NCI-H748 treated with DMSO at 0.1 percent for 48 hours (cell line): ENCODE results near the gene TPP1.
A peak's percentile ranks its signal among the peaks of the same experiment; 100 is the strongest.

Experiments
- DNase-seq: peaks from one replicate; lab custom pipeline; 2025; lab: John Stamatoyannopoulos, UW

TPP1 gene

GRCh38 chr11:6627762-6628241, 8.6 kb upstream of the TPP1 start:
- no peak for DNase-seq

DNA sequence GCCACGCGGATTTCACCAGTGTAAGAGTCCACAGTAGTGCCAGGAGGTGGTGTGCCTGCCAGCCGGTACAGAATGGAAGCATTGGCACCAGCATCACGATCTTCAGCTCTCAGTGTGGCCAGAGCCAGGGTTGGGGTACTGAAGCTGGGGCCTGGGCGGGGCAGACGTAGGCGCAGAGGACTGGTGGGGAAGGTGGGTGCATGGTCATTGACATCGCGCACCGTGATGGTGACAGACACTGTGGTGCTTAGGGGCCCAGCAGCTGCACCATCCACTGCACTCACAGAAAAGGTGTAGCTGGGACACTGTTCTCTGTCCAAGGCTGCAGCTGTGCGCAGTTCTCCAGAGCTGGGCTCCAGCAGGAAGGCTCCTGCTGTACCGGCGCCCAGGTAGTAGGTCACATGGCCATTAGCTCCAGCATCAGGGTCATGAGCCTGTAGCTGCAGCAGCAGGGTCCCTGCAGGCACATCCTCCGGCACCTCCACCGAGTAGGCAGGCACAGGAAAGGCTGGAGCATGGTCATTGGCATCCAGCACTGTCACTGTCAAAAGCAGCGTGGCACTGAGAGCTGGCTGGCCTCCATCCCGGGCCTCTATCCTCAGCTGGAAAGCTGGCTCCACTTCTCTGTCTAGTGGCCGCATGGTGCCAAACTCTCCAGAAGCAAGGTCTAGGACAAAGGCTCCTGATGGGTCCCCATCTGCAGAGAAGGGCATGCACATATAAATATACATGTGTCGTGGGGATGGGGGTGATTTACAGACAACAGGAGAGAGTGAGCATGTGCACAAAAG, 7.9 kb upstream of the TPP1 start:
- no peak for DNase-seq

DNA sequence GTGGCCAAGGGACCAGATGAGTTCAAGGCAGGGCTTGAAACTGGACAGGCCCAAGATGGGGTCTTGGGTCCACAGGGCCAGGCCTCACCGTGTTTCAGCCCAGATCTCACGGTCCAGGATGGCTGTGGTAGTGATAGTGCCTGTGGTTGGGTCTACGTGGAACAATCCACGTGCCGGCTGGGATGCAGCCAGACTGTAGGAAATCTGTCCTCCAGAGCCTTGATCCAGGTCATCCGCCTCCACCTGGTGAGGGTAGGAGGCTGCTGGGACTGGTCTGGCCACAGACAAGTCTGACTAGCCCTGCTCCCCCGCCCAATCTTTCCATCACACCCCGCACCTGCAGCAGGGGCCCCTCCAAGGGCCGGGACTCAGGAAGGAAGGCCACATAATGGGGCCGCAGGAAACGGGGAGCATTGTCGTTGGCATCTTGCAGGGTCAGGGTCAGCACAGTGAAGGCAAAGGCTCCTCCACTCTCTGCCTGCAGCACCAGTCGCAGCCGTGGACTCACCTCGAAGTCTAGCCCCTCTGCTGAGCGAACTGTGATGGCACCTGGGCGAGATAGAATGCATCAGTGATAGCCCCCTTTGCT, 6.7 kb upstream of the TPP1 start:
- DNase-seq: no peak

DNA sequence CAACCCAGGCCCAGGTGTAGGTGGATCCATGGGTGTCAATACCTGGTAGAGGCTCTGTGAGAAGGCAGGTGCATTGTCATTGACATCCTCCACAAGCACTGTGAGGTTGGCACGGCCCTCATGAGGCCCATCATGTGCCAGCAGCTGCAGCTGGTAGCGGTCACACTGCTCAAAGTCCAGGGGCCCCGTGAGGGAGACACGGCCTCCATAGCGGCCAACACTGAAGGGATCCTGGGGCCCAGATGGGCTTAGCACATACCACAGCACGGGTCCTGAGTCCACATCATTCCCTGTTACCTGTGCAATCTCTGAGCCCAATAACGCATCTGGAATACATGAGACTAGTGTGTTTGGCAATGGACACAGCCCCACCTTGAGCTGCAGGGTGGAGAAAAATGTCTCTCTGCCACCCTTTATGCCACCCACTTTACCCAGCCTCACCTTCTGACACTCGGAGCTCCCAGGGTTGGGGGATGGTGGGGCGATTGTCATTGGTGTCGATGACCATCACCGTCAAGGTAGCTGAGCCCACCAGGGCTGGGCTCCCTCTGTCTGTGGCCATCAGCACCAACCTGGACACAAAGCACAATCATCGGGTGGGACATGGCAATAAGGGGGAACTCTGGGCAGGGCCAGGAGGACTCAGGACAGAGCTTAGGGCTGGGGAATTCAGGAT, 6.1 kb upstream of the TPP1 start:
- DNase-seq: no peak

DNA sequence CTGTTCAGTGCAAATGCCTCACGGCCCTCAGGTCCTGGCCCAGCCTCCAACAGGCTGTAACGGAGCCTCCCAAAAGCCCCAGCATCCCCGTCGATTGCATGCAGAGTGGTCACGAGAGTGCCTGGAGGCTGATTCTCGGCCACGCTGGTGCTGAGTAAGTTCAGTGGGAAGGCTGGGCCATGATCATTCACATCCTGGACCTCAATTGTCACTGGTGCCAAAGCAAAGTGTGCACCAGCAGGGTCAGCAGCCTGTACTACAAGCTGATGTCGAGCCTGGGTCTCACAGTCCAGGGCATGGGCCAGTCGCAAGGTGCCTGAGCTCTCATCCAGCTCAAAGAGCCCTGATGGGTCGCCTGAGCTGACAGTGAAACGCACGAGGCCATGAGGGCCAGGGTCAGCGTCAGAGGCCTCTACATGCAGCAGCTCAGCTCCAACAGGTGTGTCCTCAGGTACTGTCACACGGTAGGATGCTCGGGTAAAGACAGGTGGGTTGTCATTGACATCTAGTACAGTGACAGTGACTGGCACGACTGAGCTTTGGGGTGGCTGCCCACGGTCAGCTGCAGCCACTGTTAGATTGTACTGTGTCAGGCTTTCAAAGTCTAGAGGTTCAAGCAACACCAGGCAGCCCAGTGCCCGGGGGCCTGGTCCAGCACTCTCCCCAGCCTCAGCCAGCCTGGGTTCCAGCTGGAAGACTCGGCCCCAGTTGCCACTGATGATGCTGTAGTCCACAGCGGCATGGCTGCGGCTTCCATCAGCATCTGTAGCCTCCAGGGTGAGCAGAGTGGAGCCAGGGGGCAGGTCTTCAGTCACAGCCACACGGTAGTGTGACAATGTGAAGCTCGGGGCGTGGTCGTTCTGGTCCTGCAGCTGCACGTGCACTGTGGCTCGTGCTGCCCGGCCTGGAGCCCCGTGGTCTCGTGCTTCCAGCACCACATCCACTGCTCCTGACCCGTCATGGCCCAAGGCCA, 4.5 kb upstream of the TPP1 start:
- DNase-seq: no peak

- DNase-seq: no peak
Measured at GRCh38 chr11:6622261-6623171, 3.3 kb upstream of the TPP1 start.

GRCh38 chr11:6621711-6622211, 2.5 kb upstream of the TPP1 start:
- DNase-seq: no peak

GRCh38 chr11:6620636-6621035, 1.4 kb upstream of the TPP1 start:
- no peak for DNase-seq

DNA sequence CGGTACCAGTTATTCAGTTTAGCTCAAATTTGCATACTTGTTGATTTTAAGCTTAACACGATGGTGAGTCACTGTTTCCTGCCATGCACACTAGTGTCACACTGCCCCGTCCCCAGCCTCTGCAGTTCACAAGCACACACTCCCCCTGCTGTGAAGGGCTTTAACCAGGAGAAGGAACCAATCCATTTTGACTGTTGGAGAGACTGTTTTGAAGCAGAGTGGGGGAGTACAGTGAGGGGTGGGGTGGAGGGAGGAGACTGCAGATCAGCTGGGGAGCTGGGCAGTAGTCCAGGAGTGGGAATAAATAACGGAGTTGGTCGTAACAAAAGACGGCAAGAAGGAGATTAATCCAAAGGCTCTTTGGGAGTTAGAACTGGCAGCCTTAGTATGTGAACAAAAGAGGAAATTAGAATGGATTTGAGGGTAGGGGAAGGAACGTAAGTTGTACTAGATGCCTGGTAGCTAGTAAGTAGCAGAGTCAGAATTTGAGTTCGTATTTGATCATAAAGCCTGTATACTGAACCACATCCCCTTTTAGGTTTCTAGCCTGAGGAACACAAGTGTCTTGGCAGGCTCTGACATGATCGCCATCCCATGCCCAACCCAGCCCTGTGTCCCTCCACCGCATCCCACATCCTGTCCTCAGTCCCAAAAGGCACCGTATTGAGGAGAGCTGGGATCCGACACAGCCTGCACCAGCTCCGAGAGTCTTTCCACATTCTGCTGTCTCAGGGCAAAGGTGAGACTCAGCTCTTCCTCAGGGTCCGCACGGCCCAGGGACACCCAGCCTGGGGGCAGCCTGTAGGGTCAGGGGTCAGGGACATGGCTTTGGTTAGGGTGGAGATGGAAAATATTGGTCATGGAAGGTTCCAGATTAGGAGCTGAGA, 862 bp downstream of the TPP1 start:
- no peak for DNase-seq

DNA sequence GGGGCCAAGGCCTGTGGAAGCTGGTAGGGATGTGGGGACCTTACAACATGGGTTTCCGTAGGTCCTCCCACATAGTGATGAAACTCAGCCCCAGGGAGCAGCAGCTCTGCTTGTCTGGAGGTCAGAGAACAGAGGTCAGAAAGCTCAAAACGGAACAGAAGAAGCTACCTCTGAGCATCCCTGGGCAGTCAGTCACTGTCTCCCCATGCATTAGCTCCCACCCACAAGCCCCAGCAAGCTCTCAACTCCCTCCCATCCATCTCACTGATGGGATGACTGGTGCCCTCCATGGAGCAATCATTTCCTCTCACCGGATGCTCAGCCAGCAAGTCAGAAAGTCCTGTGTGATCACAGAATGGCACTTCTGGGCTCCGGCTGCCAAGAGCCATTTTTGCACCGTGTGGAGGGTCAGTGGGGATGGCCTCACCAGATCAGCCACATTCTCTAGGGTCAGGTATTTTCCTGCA, 1.9 kb downstream of the TPP1 start:
- no peak for DNase-seq

DNA sequence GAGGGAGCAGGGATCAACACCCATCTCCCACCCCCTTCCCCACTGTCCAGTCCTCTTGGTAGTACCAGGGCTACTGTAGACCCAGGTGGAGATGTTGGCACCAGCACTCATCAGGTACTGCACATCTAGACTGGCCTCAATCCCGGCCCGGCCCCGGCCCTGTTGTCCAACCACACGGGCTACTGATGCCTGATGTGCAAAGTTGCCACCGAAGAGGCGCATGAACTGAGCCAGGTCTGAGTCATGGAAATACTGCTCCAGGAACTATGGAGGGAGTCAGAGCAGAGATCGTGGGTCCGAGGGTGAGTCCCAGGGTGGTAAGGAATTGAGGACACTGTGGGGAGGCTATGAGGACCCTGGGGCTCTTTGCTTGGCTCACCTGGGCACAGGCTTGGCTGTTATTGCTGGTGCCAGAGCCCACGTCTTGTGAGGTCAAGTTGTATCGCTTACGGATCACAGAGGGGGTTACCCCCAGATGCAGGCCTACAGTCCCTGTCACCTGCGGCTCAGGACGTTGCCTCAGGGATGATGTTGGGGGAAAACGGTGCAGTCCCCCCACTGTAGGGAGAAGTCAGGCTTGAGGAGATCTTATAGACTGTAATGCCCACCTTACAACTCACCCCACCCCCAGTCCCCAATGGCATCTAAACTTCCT, 2.5 kb downstream of the TPP1 start:
- DNase-seq: no peak

DNA sequence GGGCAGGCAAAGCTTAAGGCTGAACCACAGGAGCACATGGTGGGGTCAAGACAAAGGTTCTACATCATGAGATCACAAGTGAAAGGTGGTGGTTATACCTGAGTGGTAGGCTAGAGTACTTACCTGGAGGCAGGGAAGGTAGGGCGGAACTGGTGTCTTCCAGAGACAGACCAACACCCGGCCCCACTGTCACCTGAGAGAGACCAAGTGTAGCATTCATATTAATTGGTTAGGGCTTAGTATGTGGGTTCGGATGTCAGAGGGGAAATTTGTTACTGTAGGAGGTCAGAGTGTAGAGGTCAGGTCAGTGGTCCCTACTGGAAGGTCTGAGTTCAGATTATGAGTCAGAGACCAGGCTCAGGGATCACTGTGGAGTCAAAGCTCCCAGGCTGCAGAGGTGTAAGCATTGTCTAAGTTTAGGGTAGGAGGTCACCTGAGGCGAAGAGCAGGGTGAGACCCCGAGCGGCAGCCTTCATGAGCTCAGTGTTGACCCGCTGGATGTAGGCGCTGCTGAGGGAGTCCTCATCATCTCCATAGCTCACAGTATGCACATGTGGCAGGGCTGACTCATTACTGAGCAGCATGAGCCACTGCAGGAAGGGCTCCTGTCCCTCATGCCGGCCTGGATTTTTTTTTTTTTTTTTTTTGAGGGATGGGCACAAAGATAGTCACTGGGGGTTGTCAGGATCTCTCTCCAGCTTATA, 3.2 kb downstream of the TPP1 start:
- DNase-seq: no peak

GRCh38 chr11:6615046-6615445, 4.2 kb downstream of the TPP1 start:
- DNase-seq: no peak

- DNase-seq: no peak
Measured at GRCh38 chr11:6614446-6614845, 4.8 kb downstream of the TPP1 start.

- DNase-seq: no peak
Measured at GRCh38 chr11:6613496-6613895, 5.7 kb downstream of the TPP1 start.

- DNase-seq: peak; percentile 92
Measured at GRCh38 chr11:6612213-6613041, 6.8 kb downstream of the TPP1 start, which contains the start of gene TAF10. TAF10 (minus strand) TSS chr11:6612216; CDS start chr11:6612189, 27 bp downstream.

GRCh38 chr11:6611963-6612212, 7.3 kb downstream of the TPP1 start:
- DNase-seq: no peak
